HCT116 (cell line): ENCODE measurements around the gene HAPLN1. TPM values are rescaled to one million over a fixed set of nuclear protein-coding genes. Genes with fewer than 3 reads are reported as not detected.

Experiments
- ATAC-seq: fragments of 200-7000 bp; cut with Tn5 transposase; 2 replicates; pipeline ENCODE4 v1.9.1; 2020; ENCODE audit warnings: mild to moderate bottlenecking, moderate library complexity
- BruUV-seq: library from RNA; stranded (reverse); fragments of 400-500 nt; replicated peaks from 2 replicates; lab custom pipeline; 2021; lab: Mats Ljungman, UMichigan
- CTCF ChIA-PET: fragments of 300-600 bp; sonication (Branson Sonifier 250); formaldehyde crosslinking; loops from one replicate; lab custom pipeline; 2021; ENCODE audit warnings: antibody characterized with exemption; lab: Charles Lee
- POLR2A ChIA-PET: fragments of 300-600, 350-600 bp; sonication (Branson Sonifier 250); formaldehyde crosslinking; loops from one replicate; lab custom pipeline; 2021; ENCODE audit warnings: antibody characterized with exemption; lab: Charles Lee
- RAD21 ChIA-PET, 2 experiments: fragments of 300-600 bp; sonication (Branson Sonifier 250); formaldehyde crosslinking; loops; one replicate each; lab custom pipeline; 2023; ENCODE audit warnings: low total read pairs in 2 of 2; ENCODE audit not compliant: uncharacterized antibody in 2 of 2, unreplicated experiment in 2 of 2, low non-redundant PET in 1 of 2; lab: Charles Lee
- DNase-seq: peaks from one replicate; pipeline ENCODE4 v3.0.0-alpha.2; 2010; ENCODE audit warnings: low read depth, low spot score
- H2AFZ ChIP-seq: fragments of 200-600 bp; shearing (Covaris generic), sonication (generic); 2 replicates; pipeline ENCODE4 v1.6.1; 2017; ENCODE audit warnings: low read depth, mixed run types, mixed read lengths, antibody characterized with exemption, low read length; ENCODE audit not compliant: poor library complexity, severe bottlenecking
- H3K27ac ChIP-seq: 2 replicates; pipeline ENCODE4 v1.5.1; 2012; ENCODE audit warnings: low read depth, low read length
- H3K27me3 ChIP-seq: fragments of 200-600 bp; sonication (generic); 2 replicates; pipeline ENCODE4 v1.6.1; 2016; ENCODE audit warnings: mixed run types, low read length, mixed read lengths; ENCODE audit not compliant: insufficient read depth
- H3K36me3 ChIP-seq, 2 experiments: fragments of 200-500 bp in 1 of 2; fragments of 200-600 bp in 1 of 2; sonication (Bioruptor generic) in 1 of 2; sonication (generic) in 1 of 2; 2 replicates each; pipeline versions ENCODE4 v1.5.1 to v1.6.1; 2014 to 2016; ENCODE audit warnings: low read length in 2 of 2, inconsistent platforms in 1 of 2, mixed read lengths in 1 of 2, mixed run types in 1 of 2; ENCODE audit not compliant: insufficient read depth in 2 of 2, control insufficient read depth in 1 of 2
- H3K4me1 ChIP-seq, 2 experiments: fragments of 200-600 bp in 1 of 2; sonication (generic) in 1 of 2; 2 replicates each; pipeline versions ENCODE4 v1.5.1 to v1.6.1; 2012 to 2017; ENCODE audit warnings: low read length in 2 of 2, inconsistent platforms in 1 of 2, mild to moderate bottlenecking in 1 of 2, mixed read lengths in 1 of 2, mixed run types in 1 of 2, moderate library complexity in 1 of 2; ENCODE audit not compliant: insufficient read depth in 2 of 2, control insufficient read depth in 1 of 2
- H3K4me2 ChIP-seq: fragments of 200-600 bp; sonication (generic); 2 replicates; pipeline ENCODE4 v1.6.1; 2017; ENCODE audit warnings: mixed run types, low read length, mixed read lengths
- H3K4me3 ChIP-seq, 2 experiments: fragments of 200-600 bp in 1 of 2; sonication (generic) in 1 of 2; replicated peaks in 1 of 2; 2 replicates each; pipeline ENCODE4 v1.5.1; 2011 to 2016; ENCODE audit warnings: low read length in 2 of 2, control low read depth in 1 of 2, low read depth in 1 of 2, mild to moderate bottlenecking in 1 of 2, mixed read lengths in 1 of 2, mixed run types in 1 of 2
- H3K79me2 ChIP-seq: fragments of 200-600 bp; sonication (generic); 2 replicates; pipeline ENCODE4 v1.6.1; 2017; ENCODE audit warnings: mild to moderate bottlenecking, mixed run types, low read length, moderate library complexity, mixed read lengths; ENCODE audit not compliant: insufficient read depth
- H3K9ac ChIP-seq: fragments of 200-600 bp; sonication (generic); 2 replicates; pipeline ENCODE4 v1.6.1; 2016; ENCODE audit warnings: low read length, mixed read lengths
- H3K9me2 ChIP-seq: fragments of 200-600 bp; sonication (generic), shearing (Covaris generic); 2 replicates; pipeline ENCODE4 v1.6.1; 2017; ENCODE audit warnings: mixed run types, mild to moderate bottlenecking, moderate library complexity; ENCODE audit not compliant: insufficient read depth
- H3K9me3 ChIP-seq, 2 experiments: fragments of 200-500 bp in 1 of 2; fragments of 200-600 bp in 1 of 2; sonication (Bioruptor generic) in 1 of 2; sonication (generic) in 1 of 2; 2 replicates each; pipeline ENCODE4 v1.6.1; 2014 to 2017; ENCODE audit warnings: low read length in 2 of 2, mixed read lengths in 2 of 2, inconsistent platforms in 1 of 2, low read depth in 1 of 2, mild to moderate bottlenecking in 1 of 2, mixed run types in 1 of 2, moderate library complexity in 1 of 2; ENCODE audit not compliant: control insufficient read depth in 1 of 2, insufficient read depth in 1 of 2
- H4K20me1 ChIP-seq: fragments of 200-600 bp; sonication (generic), shearing (Covaris generic); 2 replicates; pipeline ENCODE4 v1.6.1; 2017; ENCODE audit warnings: mixed run types, mild to moderate bottlenecking, moderate library complexity; ENCODE audit not compliant: insufficient read depth
- ATF3 ChIP-seq: IDR thresholded peaks from 2 replicates; pipeline ENCODE4 v1.6.1; 2012
- CEBPB ChIP-seq: IDR thresholded peaks from 2 replicates; pipeline ENCODE4 v1.6.1; 2012; ENCODE audit warnings: low read depth
- EGR1 ChIP-seq: IDR thresholded peaks from 2 replicates; pipeline ENCODE4 v1.6.1; 2012; ENCODE audit warnings: low read depth
- ELF1 ChIP-seq: IDR thresholded peaks from 2 replicates; pipeline ENCODE4 v1.6.1; 2012; ENCODE audit warnings: low read depth, borderline replicate concordance
- EZH2phosphoT487 ChIP-seq: fragments of 200-600 bp; IDR thresholded peaks from 2 replicates; pipeline ENCODE4 v1.6.1; 2018; ENCODE audit warnings: antibody characterized with exemption, borderline replicate concordance
- JUND ChIP-seq: IDR thresholded peaks from 2 replicates; pipeline ENCODE4 v1.6.1; 2012
- POLR2A ChIP-seq: IDR thresholded peaks from 2 replicates; pipeline ENCODE4 v1.7.0; 2011; ENCODE audit warnings: borderline replicate concordance; ENCODE audit not compliant: insufficient read depth, insufficient read length; ENCODE audit errors: extremely low read depth
- SP1 ChIP-seq: IDR thresholded peaks from 2 replicates; pipeline ENCODE4 v1.6.1; 2012; ENCODE audit warnings: low read depth
- SRF ChIP-seq: IDR thresholded peaks from 2 replicates; pipeline ENCODE4 v1.6.1; 2012; ENCODE audit warnings: low read depth
- YY1 ChIP-seq: IDR thresholded peaks from 2 replicates; pipeline ENCODE4 v1.6.1; 2011; ENCODE audit warnings: low read length, low read depth, moderate library complexity, mild to moderate bottlenecking; ENCODE audit not compliant: insufficient replicate concordance; ENCODE audit errors: extremely low read depth
- ZFX ChIP-seq: fragments of 450-650 bp; IDR thresholded peaks from 2 replicates; pipeline ENCODE4 v1.6.1; 2017
- intact Hi-C: fragments of 100-400 bp; cut with micrococcal nuclease; formaldehyde crosslinking; loops from 2 replicates; pipeline ENCODE4 v1.10.0; 2022
- total RNA-seq: library from RNA; stranded (reverse); gene quantifications from one replicate; pipeline ENCODE4 v1.2.1, GENCODE V29; 2021; ENCODE audit not compliant: unreplicated experiment
- TF ChIP-seq, protein P1 (sequence below): IDR thresholded peaks from 2 replicates; pipeline ENCODE4 v1.6.1; 2012; ENCODE audit warnings: low read depth
- TF ChIP-seq, protein P2 (sequence below), 3 experiments: fragments of 200-600 bp in 1 of 3; sonication (generic) in 1 of 3; IDR thresholded peaks in 2 of 3; conservative IDR thresholded peaks in 1 of 3; 2 replicates each; pipeline ENCODE4 v1.5.1; 2012 to 2017; ENCODE audit warnings: low read depth in 2 of 3, low read length in 2 of 3, antibody characterized with exemption in 1 of 3, borderline replicate concordance in 1 of 3, control low read depth in 1 of 3, mild to moderate bottlenecking in 1 of 3, mixed read lengths in 1 of 3, mixed run types in 1 of 3, moderate library complexity in 1 of 3; ENCODE audit not compliant: insufficient read depth in 1 of 3
- TF ChIP-seq, protein P3 (sequence below): IDR thresholded peaks from 2 replicates; pipeline ENCODE4 v1.6.1; 2012

Gene HAPLN1
- total RNA-seq, 1 experiment from 2014 or later, result 0.05 TPM

- TF ChIP-seq, protein P1, sequence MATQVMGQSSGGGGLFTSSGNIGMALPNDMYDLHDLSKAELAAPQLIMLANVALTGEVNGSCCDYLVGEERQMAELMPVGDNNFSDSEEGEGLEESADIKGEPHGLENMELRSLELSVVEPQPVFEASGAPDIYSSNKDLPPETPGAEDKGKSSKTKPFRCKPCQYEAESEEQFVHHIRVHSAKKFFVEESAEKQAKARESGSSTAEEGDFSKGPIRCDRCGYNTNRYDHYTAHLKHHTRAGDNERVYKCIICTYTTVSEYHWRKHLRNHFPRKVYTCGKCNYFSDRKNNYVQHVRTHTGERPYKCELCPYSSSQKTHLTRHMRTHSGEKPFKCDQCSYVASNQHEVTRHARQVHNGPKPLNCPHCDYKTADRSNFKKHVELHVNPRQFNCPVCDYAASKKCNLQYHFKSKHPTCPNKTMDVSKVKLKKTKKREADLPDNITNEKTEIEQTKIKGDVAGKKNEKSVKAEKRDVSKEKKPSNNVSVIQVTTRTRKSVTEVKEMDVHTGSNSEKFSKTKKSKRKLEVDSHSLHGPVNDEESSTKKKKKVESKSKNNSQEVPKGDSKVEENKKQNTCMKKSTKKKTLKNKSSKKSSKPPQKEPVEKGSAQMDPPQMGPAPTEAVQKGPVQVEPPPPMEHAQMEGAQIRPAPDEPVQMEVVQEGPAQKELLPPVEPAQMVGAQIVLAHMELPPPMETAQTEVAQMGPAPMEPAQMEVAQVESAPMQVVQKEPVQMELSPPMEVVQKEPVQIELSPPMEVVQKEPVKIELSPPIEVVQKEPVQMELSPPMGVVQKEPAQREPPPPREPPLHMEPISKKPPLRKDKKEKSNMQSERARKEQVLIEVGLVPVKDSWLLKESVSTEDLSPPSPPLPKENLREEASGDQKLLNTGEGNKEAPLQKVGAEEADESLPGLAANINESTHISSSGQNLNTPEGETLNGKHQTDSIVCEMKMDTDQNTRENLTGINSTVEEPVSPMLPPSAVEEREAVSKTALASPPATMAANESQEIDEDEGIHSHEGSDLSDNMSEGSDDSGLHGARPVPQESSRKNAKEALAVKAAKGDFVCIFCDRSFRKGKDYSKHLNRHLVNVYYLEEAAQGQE, result no peak
Measured at GRCh38 chr5:83709973-83710372, 10.7 kb downstream of the HAPLN1 start (continued).

DNA sequence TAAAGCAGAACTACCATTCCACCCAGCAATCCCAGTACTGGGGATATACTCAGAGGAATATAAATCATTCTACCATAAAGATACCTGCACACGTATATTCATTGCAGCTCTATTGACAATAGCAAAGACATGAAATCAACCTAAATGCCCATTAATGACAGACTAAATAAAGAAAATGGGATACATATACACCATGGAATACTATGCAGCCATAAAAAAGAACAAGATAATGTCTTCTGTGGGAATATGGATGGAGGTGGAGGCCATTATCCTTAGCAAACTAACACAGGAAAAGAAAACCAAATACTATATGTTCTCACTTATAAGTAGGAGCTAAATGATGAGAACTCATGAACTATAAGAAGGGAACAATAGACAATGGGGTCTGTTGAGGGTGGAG, 12.5 kb downstream of the HAPLN1 start:
- intact Hi-C loops, result no loop called here
- Histone ChIP-seq H3K9me3 (no peaks in the 10 kb centered on the region), H3K4me3 (no peak overlapping the region), H3K9me2 (no peaks in the 10 kb centered on the region), H3K36me3 (no peaks in the 10 kb centered on the region), H3K4me1 (no peaks in the 10 kb centered on the region), H3K27me3 (no peaks in the 10 kb centered on the region), H3K27ac (no peak overlapping the region), H3K9ac (no peak overlapping the region), H4K20me1 (no peaks in the 10 kb centered on the region), H3K79me2 (no peaks in the 10 kb centered on the region), H3K4me2 (no peak overlapping the region), H2AFZ (no peak overlapping the region)
- ATAC-seq, result no peak
- CTCF ChIA-PET, result no interaction called here
- RAD21 ChIA-PET, result no interaction called here
- no TSS peak for BruUV-seq
- no peak for DNase-seq
- POLR2A ChIA-PET, result no interaction called here
- TF ChIP-seq ZFX (no peak), ELF1 (no peak), SP1 (no peak), POLR2A (no peak), CEBPB (no peak), JUND (no peak), YY1 (no peak), ATF3 (no peak), SRF (no peak), EZH2phosphoT487 (no peak), EGR1 (no peak)
- TF ChIP-seq, protein P2, sequence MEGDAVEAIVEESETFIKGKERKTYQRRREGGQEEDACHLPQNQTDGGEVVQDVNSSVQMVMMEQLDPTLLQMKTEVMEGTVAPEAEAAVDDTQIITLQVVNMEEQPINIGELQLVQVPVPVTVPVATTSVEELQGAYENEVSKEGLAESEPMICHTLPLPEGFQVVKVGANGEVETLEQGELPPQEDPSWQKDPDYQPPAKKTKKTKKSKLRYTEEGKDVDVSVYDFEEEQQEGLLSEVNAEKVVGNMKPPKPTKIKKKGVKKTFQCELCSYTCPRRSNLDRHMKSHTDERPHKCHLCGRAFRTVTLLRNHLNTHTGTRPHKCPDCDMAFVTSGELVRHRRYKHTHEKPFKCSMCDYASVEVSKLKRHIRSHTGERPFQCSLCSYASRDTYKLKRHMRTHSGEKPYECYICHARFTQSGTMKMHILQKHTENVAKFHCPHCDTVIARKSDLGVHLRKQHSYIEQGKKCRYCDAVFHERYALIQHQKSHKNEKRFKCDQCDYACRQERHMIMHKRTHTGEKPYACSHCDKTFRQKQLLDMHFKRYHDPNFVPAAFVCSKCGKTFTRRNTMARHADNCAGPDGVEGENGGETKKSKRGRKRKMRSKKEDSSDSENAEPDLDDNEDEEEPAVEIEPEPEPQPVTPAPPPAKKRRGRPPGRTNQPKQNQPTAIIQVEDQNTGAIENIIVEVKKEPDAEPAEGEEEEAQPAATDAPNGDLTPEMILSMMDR (IDR thresholded peaks at IDR 0.05 in 2 of 3, conservative IDR thresholded peaks at IDR 0.05 in 1 of 3; ENCODE audit: borderline replicate concordance in 1 of 3, insufficient read depth in 1 of 3, low read depth in 2 of 3, low read length in 2 of 3), result no peak
- TF ChIP-seq, protein P3, sequence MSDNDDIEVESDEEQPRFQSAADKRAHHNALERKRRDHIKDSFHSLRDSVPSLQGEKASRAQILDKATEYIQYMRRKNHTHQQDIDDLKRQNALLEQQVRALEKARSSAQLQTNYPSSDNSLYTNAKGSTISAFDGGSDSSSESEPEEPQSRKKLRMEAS, result no peak
- TF ChIP-seq, protein P1, result no peak
